Gastroesophageal sphincter (tissue), 4 donors: Measurements from ENCODE around the gene SCD. TPM values are rescaled to one million over a fixed set of nuclear protein-coding genes. Genes with fewer than 3 reads are reported as not detected.

Experiments used
- ATAC-seq: fragments of 150-250 bp; one replicate; pipeline ENCODE4 v1.9.1; 2016; ENCODE audit warnings: mild to moderate bottlenecking, moderate library complexity
- H3K27ac ChIP-seq, 4 donors: fragments of 200-600 bp; sonication (generic) in 3 of 4; 1 replicate in 3 of 4; 2 replicates in 1 of 4; pipeline ENCODE4 v1.5.1; 2016 to 2019
- H3K27me3 ChIP-seq: fragments of 200-600 bp; sonication (generic); one replicate; pipeline ENCODE4 v1.5.1; 2019
- H3K36me3 ChIP-seq, 2 donors: fragments of 200-600 bp; sonication (generic); one replicate each; pipeline ENCODE4 v1.5.1; 2019; ENCODE audit warnings: control low read depth in 1 of 2
- H3K4me1 ChIP-seq, 3 donors: fragments of 200-600 bp; sonication (generic); 1 replicate in 2 of 3; 2 replicates in 1 of 3; pipeline ENCODE4 v1.5.1; 2016 to 2019; ENCODE audit warnings: control low read depth in 2 of 3
- H3K4me3 ChIP-seq, 2 donors: fragments of 200-600 bp; sonication (generic); one replicate each; pipeline ENCODE4 v1.5.1; 2019; ENCODE audit warnings: mild to moderate bottlenecking in 1 of 2, moderate library complexity in 1 of 2
- H3K9me3 ChIP-seq, 3 donors: fragments of 200-600 bp; sonication (generic); one replicate each; pipeline ENCODE4 v1.5.1; 2017 to 2019; ENCODE audit warnings: control low read depth in 2 of 3
- CTCF ChIP-seq, 4 experiments: fragments of 200-600 bp in 2 of 4; fragments of 450-650 bp in 2 of 4; sonication (generic) in 1 of 4; IDR thresholded peaks; one replicate each; pipeline ENCODE4 v1.5.1; 2017 to 2019; ENCODE audit warnings: antibody characterized with exemption in 4 of 4, mild to moderate bottlenecking in 2 of 4, moderate library complexity in 2 of 4
- EP300 ChIP-seq: sonication (generic); formaldehyde crosslinking; IDR thresholded peaks from one replicate; pipeline ENCODE4 v1.6.1; 2017; ENCODE audit warnings: antibody characterized with exemption, mild to moderate bottlenecking
- POLR2A ChIP-seq, 2 donors: fragments of 450-650 bp; IDR thresholded peaks; one replicate each; pipeline ENCODE4 v1.6.1; 2017; ENCODE audit warnings: antibody characterized with exemption in 2 of 2, mild to moderate bottlenecking in 2 of 2, moderate library complexity in 1 of 2
- POLR2AphosphoS5 ChIP-seq: sonication (generic); formaldehyde crosslinking; IDR thresholded peaks from one replicate; pipeline ENCODE4 v1.6.1; 2017; ENCODE audit warnings: antibody characterized with exemption
- WGBS, 2 donors: methylation state at CpG; one replicate each; pipeline ENCODE4 v1.1.5; 2018; ENCODE audit warnings: low coverage in 1 of 2; 5-methylcytosine and 5-hydroxymethylcytosine counted together
- total RNA-seq, 4 donors: library from RNA; depleted of rRNA; stranded (reverse); fragments of >200 nt; gene quantifications; one replicate each; pipeline ENCODE4 v1.1.0, GENCODE V29; 2016

SCD gene
- total RNA-seq, 4 donors from 2014 or later = 9.1 to 25.2 (median 14.0) TPM

- TF ChIP-seq POLR2A (IDR thresholded peaks at IDR 0.05) = no peak
- peak; percentile 61 for TF ChIP-seq POLR2AphosphoS5
- peak; percentile 70 for ATAC-seq
- no peaks in the 10 kb centered on the region for H3K9me3 ChIP-seq
- no peak overlapping the region for H3K27ac ChIP-seq
- no peaks in the 10 kb centered on the region for H3K27me3 ChIP-seq
- 52 to 60% methylated on average over 1 to 6 of the region's 7 CpGs for WGBS, 2 donors
- H3K4me3 ChIP-seq = no peak overlapping the region
- peaks cover 0 to 5% of the 10 kb centered on the region in 2 donors for H3K36me3 ChIP-seq
- H3K4me1 ChIP-seq = peaks cover 0 to 15% (median 0%) of the 10 kb centered on the region in 3 donors
These were observed 17.8 kb downstream of the SCD start for GRCh38 chr10:100364735-100365391.

GRCh38 chr10:100368721-100369120 lies 21.7 kb downstream of the SCD start:
- no peak for ATAC-seq
- H3K36me3 ChIP-seq = no peaks in the 10 kb centered on the region
- H3K4me3 ChIP-seq = no peak overlapping the region
- peaks cover 2 to 39% (median 6%) of the 10 kb centered on the region in 3 donors for H3K4me1 ChIP-seq
- no peaks in the 10 kb centered on the region for H3K27me3 ChIP-seq
- no peaks in the 10 kb centered on the region for H3K9me3 ChIP-seq
- no peak overlapping the region for H3K27ac ChIP-seq
- TF ChIP-seq CTCF (IDR thresholded peaks at IDR 0.05) = no peak
- no peak for TF ChIP-seq POLR2A (IDR thresholded peaks at IDR 0.05)
- TF ChIP-seq POLR2AphosphoS5 = no peak
- no peak for TF ChIP-seq EP300

- H3K4me1 ChIP-seq = peaks cover 2 to 44% (median 13%) of the 10 kb centered on the region in 3 donors
- no peaks in the 10 kb centered on the region for H3K27me3 ChIP-seq
- peak overlapping the region in 3 of 4 donors; percentile 38 to 99 (median 90) for H3K27ac ChIP-seq
- peak; percentile 35 for ATAC-seq
- TF ChIP-seq POLR2A (IDR thresholded peaks at IDR 0.05) = no peak
- peak; percentile 37 for TF ChIP-seq POLR2AphosphoS5
- no peak overlapping the region for H3K4me3 ChIP-seq
- WGBS, 2 donors = 56 to 68% methylated on average over 6 of the region's 12 CpGs
- no peaks in the 10 kb centered on the region for H3K9me3 ChIP-seq
- H3K36me3 ChIP-seq = no peaks in the 10 kb centered on the region
These were observed 23.9 kb downstream of the SCD start for GRCh38 chr10:100370714-100371481.

- no peaks in the 10 kb centered on the region for H3K27me3 ChIP-seq
- peaks cover 2 to 44% (median 13%) of the 10 kb centered on the region in 3 donors for H3K4me1 ChIP-seq
- no peak for ATAC-seq
- no peak overlapping the region for H3K4me3 ChIP-seq
- TF ChIP-seq POLR2A (IDR thresholded peaks at IDR 0.05) (no peak), POLR2AphosphoS5 (no peak), CTCF (IDR thresholded peaks at IDR 0.05) (no peak), EP300 (no peak)
- WGBS, 2 donors = 88 to 95% methylated on average over 8 of the region's 10 CpGs
- H3K27ac ChIP-seq = peak overlapping the region in 3 of 4 donors; percentile 38 to 99 (median 90)
- H3K36me3 ChIP-seq = no peaks in the 10 kb centered on the region
- no peaks in the 10 kb centered on the region for H3K9me3 ChIP-seq
These were observed 24.5 kb downstream of the SCD start for GRCh38 chr10:100371482-100372027.

- H3K4me1 ChIP-seq = peaks cover 2 to 44% (median 13%) of the 10 kb centered on the region in 3 donors
- no peak for TF ChIP-seq POLR2AphosphoS5
- TF ChIP-seq EP300 = no peak
- peak in 1 of 4 experiments; percentile 10 for TF ChIP-seq CTCF (IDR thresholded peaks at IDR 0.05)
- TF ChIP-seq POLR2A (IDR thresholded peaks at IDR 0.05) = no peak
- H3K27me3 ChIP-seq = no peaks in the 10 kb centered on the region
- 13 to 34% methylated on average over 5 to 9 of the region's 16 CpGs for WGBS, 2 donors
- no peaks in the 10 kb centered on the region for H3K36me3 ChIP-seq
- peak overlapping the region; percentile 90 to 99 (median 94) for H3K27ac ChIP-seq
- ATAC-seq = no peak
- peak overlapping the region; percentile 57 to 91 for H3K4me3 ChIP-seq
- H3K9me3 ChIP-seq = no peaks in the 10 kb centered on the region
These were observed 25.6 kb downstream of the SCD start for GRCh38 chr10:100372415-100373297.
